ENCODE results near the gene TARS3. TPM values are rescaled to one million over a fixed set of nuclear protein-coding genes. Genes with fewer than 3 reads are reported as not detected.

TARS3 gene
- total RNA-seq, 3 donors from 2014 or later = 21.3 to 32.8 (median 25.3) TPM

GRCh38 chr15:101615986-101616848 is 108.1 kb downstream of the TARS3 start:
- Histone ChIP-seq H3K4me3 (peak overlapping the region in 2 of 3 donors; percentile 15 to 25), H3K27me3 (no peaks in the 10 kb centered on the region), H3K36me3 (no peaks in the 10 kb centered on the region), H3K4me1 (peaks cover 3 to 6% of the 10 kb centered on the region in 2 donors), H3K9me3 (no peaks in the 10 kb centered on the region), H3K27ac (no peak overlapping the region)
- no peak for DNase-seq (ENCODE audit: low spot score in 2 of 2)
- intact Hi-C loops (cut with DNase I; ENCODE audit: low total_unique reads) = no loop called here
- TF ChIP-seq, protein P1, sequence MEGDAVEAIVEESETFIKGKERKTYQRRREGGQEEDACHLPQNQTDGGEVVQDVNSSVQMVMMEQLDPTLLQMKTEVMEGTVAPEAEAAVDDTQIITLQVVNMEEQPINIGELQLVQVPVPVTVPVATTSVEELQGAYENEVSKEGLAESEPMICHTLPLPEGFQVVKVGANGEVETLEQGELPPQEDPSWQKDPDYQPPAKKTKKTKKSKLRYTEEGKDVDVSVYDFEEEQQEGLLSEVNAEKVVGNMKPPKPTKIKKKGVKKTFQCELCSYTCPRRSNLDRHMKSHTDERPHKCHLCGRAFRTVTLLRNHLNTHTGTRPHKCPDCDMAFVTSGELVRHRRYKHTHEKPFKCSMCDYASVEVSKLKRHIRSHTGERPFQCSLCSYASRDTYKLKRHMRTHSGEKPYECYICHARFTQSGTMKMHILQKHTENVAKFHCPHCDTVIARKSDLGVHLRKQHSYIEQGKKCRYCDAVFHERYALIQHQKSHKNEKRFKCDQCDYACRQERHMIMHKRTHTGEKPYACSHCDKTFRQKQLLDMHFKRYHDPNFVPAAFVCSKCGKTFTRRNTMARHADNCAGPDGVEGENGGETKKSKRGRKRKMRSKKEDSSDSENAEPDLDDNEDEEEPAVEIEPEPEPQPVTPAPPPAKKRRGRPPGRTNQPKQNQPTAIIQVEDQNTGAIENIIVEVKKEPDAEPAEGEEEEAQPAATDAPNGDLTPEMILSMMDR (IDR thresholded peaks at IDR 0.05) = no peak
- TF ChIP-seq POLR2A (IDR thresholded peaks at IDR 0.05) (no peak), POLR2AphosphoS5 (IDR thresholded peaks at IDR 0.05) (no peak)

DNA sequence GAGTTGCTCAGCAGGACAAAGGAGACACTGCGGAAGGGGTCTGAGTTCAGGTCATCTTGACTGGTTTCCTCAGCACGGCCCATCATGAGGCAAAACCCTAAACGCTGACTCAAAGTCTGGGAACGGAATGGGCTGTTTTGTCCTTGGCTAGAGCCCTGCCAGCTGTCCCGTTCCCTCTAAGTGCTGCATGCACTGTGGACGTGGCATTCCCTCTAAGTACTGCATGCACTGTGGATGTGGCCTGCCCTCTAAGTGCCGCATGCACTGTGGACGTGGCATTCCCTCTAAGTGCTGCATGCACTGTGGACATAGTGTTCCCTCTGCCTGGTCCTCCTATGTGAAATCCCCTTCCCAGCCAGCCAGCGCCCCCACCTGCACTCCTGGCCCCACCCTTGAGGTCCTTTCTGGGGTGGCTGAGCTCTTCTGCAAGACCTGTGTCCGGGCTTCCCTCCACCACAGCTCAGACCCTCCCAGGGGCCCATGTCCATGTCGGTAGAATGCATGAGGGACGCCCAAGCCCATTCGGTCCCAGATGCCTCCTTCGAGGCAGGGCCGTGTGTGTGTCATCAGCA is 108.8 kb downstream of the TARS3 start:
- H3K27ac ChIP-seq = no peak overlapping the region
- intact Hi-C loops (cut with DNase I; ENCODE audit: low total_unique reads) = no loop called here
- H3K27me3 ChIP-seq = no peaks in the 10 kb centered on the region
- no peaks in the 10 kb centered on the region for H3K9me3 ChIP-seq
- no peak for DNase-seq (ENCODE audit: low spot score in 2 of 2)
- peak overlapping the region in 1 of 3 donors; percentile 25 for H3K4me3 ChIP-seq
- no peaks in the 10 kb centered on the region for H3K36me3 ChIP-seq
- TF ChIP-seq, protein P1 (IDR thresholded peaks at IDR 0.05) = no peak
- TF ChIP-seq POLR2A (IDR thresholded peaks at IDR 0.05) (no peak), POLR2AphosphoS5 (IDR thresholded peaks at IDR 0.05) (no peak)
- H3K4me1 ChIP-seq = peaks cover 3 to 6% of the 10 kb centered on the region in 2 donors

GRCh38 chr15:101614761-101615160 is 109.5 kb downstream of the TARS3 start:
- H3K4me3 ChIP-seq = no peak overlapping the region

DNA sequence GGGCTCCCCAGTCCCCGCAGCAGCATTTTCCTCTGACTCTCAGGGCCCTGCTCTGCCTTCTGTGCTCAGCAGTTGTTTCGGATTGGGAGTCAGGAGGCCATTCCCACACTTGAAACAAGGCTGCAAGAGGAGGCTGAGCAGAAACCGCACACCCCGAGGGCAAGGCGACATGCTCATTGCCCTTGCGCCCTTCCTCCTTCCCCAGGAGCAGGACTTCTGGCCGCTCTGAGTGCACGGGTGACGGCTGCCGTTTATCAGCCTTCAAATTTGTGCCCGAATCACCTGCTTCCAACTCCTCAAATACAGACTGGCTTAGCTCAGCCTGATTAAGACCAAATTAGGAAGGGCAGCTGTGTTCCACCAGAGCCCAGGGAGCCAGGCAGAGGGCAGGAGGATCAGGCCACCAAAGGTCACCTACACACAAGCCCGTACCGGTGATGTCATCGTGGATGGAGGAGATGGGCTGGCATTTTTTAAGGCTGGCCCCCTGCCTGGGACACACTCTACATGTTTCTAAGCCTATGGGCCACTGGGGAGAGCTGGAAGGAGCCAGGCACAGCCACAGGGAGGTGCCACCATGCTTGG is 110.2 kb downstream of the TARS3 start:
- Histone ChIP-seq H3K27ac (peak overlapping the region in 1 of 2 donors; percentile 43), H3K27me3 (no peaks in the 10 kb centered on the region), H3K9me3 (no peaks in the 10 kb centered on the region), H3K36me3 (no peaks in the 10 kb centered on the region), H3K4me3 (no peak overlapping the region), H3K4me1 (peaks cover 3 to 6% of the 10 kb centered on the region in 2 donors)
- DNase-seq (ENCODE audit: low spot score in 2 of 2) = no peak
- intact Hi-C loops (cut with DNase I; ENCODE audit: low total_unique reads) = no loop called here
- TF ChIP-seq POLR2AphosphoS5 (IDR thresholded peaks at IDR 0.05) = no peak
- TF ChIP-seq, protein P1 (IDR thresholded peaks at IDR 0.05) = no peak
- no peak for TF ChIP-seq POLR2A (IDR thresholded peaks at IDR 0.05)

More at GRCh38 chr15:101614761-101615160, 109.5 kb downstream of the TARS3 start:
- no peaks in the 10 kb centered on the region for H3K27me3 ChIP-seq
- H3K4me1 ChIP-seq = peaks cover 3 to 6% of the 10 kb centered on the region in 2 donors
- intact Hi-C loops (cut with DNase I; ENCODE audit: low total_unique reads) = no loop called here
- no peaks in the 10 kb centered on the region for H3K9me3 ChIP-seq
- no peak for DNase-seq (ENCODE audit: low spot score in 2 of 2)
- H3K36me3 ChIP-seq = no peaks in the 10 kb centered on the region
- no peak overlapping the region for H3K27ac ChIP-seq
- TF ChIP-seq, protein P1 (IDR thresholded peaks at IDR 0.05) = no peak
- no peak for TF ChIP-seq POLR2AphosphoS5 (IDR thresholded peaks at IDR 0.05)
- no peak for TF ChIP-seq POLR2A (IDR thresholded peaks at IDR 0.05)
